SU-DHL-6 (cell line): ENCODE measurements around the gene RNF181.

ENCODE experiments used
- CTCF ChIP-seq: fragments of 200-600 bp; sonication (generic); IDR thresholded peaks from one replicate; pipeline ENCODE4 v1.5.1; 2017; ENCODE audit warnings: antibody characterized with exemption, mild to moderate bottlenecking, low read length, moderate library complexity; ENCODE audit not compliant: insufficient read depth, poor library complexity, severe bottlenecking
- EZH2phosphoT487 ChIP-seq: fragments of 200-600 bp; sonication (generic), shearing (Covaris generic); conservative IDR thresholded peaks from 2 replicates; pipeline ENCODE4 v1.6.1; 2018; ENCODE audit warnings: mild to moderate bottlenecking, antibody characterized with exemption, low read length, moderate library complexity, mixed read lengths

DNA sequence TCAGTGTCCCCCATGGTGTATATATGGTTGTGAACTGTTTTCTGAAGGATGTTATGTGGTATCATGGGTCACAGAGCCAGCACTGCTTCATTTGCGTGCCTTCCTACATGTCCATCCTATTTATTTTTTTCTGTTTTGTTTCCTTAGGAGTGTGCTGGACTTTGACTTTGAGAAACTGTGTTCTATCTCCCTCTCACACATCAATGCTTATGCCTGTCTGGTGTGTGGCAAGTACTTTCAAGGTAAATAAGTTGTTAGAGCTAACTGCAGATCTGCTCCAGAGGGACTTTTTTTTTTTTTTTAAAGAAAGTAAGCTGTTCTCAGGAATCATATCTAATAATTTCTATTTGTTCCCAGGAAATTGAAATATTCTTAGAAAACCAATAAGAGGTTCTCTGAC is 25.8 kb downstream of the RNF181 start:
- no peak for TF ChIP-seq CTCF
- no peak for TF ChIP-seq EZH2phosphoT487
